ENCODE results near the gene LZTR1.

GRCh38 chr22:21044931-21045584, 63.0 kb downstream of the LZTR1 start:
- TF ChIP-seq CTCF (IDR thresholded peaks at IDR 0.05): no peak
- no peak for TF ChIP-seq POLR2A (IDR thresholded peaks at IDR 0.05)
